ENCODE data around the gene PFKP. TPM values are rescaled to one million over a fixed set of nuclear protein-coding genes. Genes with fewer than 3 reads are reported as not detected.
A peak's percentile ranks its signal among the peaks of the same experiment; 100 is the strongest.

Gene PFKP
- total RNA-seq, 1 experiment from 2014 or later = 265 TPM

DNA sequence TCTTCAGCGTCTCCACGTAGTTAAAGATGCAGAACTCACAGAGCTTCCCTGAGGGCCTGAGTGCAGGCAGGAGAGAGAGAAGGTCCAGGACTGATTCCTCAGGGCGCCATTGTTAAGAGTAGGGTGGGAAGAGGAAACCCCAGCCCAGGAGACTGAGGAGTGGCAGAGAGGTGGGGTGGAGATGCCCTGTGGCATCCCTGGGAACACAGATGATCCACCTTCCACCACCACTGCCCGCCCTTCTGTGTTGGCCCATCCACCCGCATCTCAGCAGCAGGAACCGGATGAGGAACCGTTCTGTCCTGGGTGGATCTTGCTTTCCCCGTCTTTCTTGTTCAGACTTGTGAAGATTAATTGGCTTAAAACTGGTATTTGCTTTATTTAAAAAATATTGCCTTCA, 48.3 kb downstream of the PFKP start:
- no peak for DNase-seq (ENCODE audit: low read depth)

DNA sequence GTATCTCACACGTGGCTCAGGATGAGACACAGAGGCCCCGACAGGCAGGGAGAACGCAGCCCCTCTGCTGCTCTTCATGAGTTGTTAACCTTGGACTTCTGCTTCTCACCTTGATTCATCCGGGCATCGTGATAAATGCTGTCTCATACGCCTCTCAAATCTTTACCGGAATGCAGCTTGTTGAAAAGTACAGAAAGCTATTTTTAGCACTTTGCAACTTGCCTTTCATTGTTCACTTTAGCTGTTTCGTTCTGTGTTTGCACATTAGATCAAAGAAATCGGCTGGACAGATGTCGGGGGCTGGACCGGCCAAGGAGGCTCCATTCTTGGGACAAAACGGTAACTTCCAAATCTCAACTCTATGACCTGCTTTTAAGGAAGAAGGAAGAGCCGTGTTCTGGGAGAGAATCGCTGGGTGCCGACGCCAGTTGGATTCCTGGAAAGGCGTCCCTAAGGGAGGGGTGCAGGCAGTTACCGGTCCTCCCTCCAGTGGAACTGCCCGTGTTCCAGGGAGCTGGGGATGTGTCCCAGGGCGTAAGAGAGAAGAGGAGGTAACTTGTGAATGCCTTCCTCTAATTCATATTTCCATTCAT, 49.3 kb downstream of the PFKP start:
- no peak for DNase-seq (ENCODE audit: low read depth)

DNA sequence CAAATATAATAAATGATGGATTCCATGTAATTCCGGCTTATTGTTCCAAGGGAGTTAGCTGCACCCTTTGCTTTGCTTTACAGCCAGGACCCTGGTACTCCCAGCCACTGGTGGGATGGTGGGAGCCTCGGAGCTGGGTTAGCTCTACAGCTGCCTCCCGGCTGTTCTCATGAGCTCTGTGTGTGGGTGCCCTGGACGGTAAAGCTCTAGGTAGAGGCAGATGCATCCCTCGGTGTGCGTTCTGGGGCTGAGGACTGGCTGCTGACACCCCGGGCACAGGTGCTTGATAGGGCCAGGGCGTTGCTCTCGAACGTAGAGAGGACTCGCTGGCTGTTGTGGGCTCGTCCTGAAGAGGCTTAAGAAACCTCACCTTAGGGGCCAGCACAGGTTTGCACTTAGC, 50.1 kb downstream of the PFKP start:
- DNase-seq (ENCODE audit: low read depth) = no peak

DNA sequence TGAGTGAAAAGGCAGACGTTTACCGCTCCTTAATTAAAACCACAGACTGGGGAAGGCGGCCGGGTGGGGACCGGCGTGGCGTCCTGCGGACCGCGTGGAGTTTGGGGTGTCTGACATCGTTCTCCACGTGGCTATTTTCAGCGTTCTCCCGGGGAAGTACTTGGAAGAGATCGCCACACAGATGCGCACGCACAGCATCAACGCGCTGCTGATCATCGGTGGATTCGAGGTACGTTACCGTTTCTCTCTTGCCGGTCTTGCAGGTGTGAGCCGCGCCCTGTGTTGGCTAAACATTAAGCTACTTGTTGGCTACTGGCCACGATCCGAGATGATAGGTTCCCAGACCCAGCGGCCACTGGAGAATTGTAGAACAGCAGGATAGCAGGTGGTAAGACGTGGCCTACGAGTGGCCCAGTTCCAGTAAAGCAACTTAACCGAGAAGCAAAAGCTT, 51.3 kb downstream of the PFKP start:
- no peak for DNase-seq (ENCODE audit: low read depth)

DNA sequence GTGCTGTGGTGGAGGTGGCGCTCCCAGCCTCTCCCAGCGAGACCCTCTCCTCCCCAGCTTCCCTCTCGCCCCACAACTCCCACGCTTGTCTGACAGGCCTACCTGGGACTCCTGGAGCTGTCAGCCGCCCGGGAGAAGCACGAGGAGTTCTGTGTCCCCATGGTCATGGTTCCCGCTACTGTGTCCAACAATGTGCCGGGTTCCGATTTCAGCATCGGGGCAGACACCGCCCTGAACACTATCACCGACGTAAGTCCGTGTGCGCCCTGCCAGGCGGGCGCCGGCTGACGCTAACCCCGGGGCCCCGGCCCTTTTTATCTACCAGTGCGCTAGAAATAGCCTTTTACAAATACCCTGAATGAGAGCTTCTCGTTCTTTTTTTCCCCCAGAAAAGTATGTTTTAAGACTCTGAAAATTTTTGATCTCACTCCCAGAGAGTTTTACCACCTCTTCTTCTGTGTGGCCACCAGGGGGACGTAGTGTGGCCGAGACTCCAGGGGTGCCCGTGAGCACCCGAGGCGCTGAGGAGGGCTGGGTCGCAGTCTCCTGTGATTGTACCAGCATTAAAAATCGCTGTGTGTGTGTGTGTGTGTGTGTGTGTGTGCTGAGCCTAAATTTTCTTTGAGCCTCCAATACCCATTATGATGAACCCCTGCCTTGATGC, 52.6 kb downstream of the PFKP start:
- no peak for DNase-seq (ENCODE audit: low read depth)

GRCh38 chr10:3122034-3122433, 54.7 kb downstream of the PFKP start:
- DNase-seq (ENCODE audit: low read depth) = no peak

- peak; percentile 67 for DNase-seq (ENCODE audit: low read depth)
Measured at GRCh38 chr10:3122486-3123205, 55.3 kb downstream of the PFKP start.

- no peak for DNase-seq (ENCODE audit: low read depth)
Measured at GRCh38 chr10:3123571-3124411, 56.4 kb downstream of the PFKP start.

DNA sequence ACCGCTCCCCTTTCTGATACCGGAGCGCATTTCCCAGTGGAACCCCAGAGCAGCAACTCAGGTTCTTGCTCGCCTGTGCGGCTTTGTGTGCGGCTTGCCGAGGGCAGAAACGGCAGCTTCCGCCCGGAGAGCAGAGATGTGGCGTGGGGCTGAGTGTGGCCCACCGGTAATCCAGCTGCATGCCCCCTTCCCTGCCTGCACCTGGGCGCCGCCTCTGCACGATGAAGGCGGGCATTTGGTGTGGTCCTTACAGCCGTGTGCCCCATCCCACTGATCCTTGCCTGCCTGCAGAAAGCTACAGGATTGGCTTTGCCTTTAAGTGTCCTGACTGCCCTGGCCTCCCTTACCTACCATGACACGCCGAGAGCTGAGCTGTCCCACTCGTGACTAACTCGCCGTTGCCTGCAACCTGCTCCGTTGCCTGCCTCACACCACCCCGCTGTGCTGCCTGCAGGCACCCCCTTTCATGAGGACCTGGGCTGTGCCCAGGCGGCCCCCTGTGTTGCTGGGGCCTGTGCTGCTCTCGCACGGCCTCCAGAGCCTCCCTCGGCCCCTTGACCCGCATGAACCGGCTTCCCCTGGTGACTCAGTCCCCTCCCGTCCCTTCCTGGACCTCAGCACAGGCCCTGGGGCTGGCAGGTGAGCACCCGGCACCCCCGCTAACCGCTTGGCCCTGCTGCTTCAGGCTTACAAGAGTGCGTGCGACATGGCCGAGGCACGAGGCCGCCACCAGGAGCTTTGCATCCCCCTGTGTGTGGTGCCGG, 57.2 kb downstream of the PFKP start:
- no peak for DNase-seq (ENCODE audit: low read depth)

DNA sequence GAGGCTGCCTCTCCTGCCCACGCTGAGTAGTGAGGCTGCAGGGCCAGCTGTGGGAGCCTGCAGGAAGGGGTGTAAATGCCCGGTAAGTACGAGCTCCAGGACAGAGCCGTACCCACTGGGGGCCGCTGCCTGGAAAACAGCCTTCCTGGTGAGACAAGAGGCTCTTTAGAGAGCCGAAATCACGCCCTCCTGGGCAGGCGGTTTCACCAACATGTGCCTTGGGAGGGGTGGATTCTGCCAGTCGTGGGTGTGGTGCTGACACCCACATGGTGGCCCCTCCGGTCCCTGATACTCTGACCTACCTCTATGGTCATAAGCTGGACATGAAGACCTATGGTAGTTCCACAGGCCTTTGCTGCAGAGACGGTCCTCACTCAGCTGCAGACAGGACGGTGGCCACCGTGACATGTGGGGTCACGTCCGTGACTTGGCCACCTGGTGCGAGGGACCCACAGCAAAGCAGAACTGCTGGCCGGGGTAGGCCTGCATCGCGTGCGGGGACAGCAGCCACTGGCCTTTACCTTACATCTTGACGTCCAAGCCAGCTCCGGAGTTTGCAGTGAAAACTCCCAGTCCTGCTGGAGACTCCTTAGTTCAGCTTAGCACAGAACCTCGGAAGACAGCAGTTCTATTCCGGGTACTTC, 58.3 kb downstream of the PFKP start:
- no peak for DNase-seq (ENCODE audit: low read depth)

DNA sequence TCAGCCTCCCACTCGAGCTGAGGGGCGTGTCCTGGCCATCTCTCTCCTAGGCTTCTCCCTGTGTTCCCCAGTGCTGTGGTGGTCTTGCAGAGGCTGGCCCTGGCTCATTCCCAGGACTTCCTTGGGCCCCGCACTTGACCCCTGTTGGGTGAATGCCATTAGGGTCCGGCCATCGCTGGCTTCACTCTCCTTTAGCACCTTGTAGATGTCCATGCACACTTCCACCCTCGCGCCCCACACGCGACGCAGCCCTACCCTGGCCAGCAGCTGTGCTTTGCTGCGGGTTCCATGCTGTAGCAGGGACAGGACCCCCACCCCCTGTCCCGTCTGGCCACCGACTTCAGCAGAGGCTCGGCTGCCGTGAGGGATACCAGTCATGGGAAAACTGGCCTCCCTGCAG, 58.9 kb downstream of the PFKP start:
- DNase-seq (ENCODE audit: low read depth) = no peak

GRCh38 chr10:3126741-3127346, 59.5 kb downstream of the PFKP start:
- DNase-seq (ENCODE audit: low read depth) = no peak

- no peak for DNase-seq (ENCODE audit: low read depth)
Measured at GRCh38 chr10:3127921-3128320, 60.6 kb downstream of the PFKP start.

DNA sequence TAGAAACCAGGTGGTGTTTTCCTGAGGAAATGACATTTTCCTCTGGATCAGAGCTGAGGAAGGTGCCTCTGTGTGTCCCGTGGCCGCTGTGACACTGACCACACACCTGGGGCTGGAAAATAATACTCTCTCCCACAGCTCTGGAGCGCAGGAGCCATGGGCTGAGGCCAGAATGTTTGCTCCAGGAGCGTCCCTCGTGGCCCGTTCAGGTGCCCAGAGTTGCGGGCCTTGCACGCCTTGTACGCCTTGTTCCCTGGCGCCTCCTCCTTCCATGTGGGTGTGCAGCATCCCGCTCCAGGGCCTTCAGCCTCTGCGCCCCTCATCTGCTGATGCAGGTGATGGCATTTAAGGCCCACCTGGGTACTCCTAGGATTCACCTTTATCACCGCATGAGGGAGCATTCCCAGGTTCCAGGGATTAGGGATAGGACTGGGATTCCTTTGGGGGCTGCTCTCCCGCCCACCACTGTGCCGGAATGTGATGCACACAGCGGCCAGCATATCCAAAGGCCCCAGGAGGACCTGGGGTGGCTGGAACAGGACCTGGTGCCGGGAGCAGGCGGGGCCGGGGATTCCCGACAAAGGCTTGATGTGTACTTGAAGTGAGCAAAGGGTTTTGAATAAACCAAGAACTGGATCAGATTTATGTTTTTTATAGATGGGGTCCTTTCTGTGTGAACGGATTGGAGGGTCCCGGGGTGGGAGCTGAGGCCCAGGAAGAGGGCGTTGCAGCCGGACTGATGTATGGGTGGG, 61.2 kb downstream of the PFKP start:
- DNase-seq (ENCODE audit: low read depth) = no peak

- DNase-seq (ENCODE audit: low read depth) = no peak
Measured at GRCh38 chr10:3129581-3130340, 62.4 kb downstream of the PFKP start.

GRCh38 chr10:3131098-3131497, 63.8 kb downstream of the PFKP start:
- no peak for DNase-seq (ENCODE audit: low read depth)

DNA sequence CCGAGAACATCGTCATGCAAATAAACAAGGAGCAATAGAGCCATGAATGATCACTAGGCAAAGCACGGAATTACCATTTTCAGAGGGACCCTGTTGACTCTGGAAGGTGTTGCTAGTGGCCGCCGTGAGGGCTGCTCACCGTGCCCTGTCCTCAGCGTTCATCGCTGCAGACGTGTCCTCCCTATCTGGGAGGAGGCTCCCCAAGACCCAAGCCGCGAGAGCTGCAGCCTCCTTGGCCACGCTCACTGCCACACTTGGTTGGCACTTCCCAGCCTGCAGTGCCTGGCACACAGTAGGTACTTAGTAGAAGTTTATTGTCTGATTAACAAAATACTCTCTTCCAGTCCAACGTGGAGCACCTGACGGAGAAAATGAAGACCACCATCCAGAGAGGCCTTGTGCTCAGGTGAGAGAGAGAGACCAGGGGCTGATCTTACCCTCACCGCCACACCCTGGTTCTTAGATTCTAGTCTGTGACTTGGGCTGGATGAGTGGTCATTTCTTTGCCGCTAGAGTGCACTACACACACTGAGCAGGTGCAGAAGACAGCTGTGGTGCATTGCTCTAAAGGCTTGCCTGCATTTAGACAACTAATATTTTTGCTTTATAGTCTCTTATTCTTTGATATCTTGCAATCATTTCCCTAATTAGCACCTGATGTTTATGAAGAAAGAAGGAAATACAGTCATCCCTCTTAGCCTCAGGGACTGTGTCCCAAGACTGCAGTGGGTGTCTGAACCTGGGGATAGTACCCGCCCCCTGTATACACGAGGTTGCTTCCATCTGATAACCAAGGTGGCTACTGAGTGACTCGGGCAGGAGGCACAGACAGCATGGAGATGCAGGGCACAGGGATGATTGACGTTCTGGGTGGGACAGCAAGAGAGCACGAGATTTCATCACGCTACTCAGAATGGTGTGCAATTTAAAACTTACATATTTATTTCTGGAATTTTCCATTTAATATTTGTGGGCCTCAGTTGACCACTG, 65.0 kb downstream of the PFKP start:
- DNase-seq (ENCODE audit: low read depth) = no peak
